A673 (cell line): Measurements from ENCODE around the gene CMC2. TPM values are rescaled to one million over a fixed set of nuclear protein-coding genes. Genes with fewer than 3 reads are reported as not detected.

ENCODE experiments used
- BruUV-seq: library from RNA; stranded (reverse); fragments of 400-500 nt; replicated peaks from 2 replicates; lab custom pipeline; 2021; lab: Mats Ljungman, UMichigan
- CTCF ChIA-PET: fragments of 300-600 bp; sonication (Branson Sonifier 250); formaldehyde crosslinking; loops from one replicate; lab custom pipeline; 2022; ENCODE audit warnings: antibody characterized with exemption; lab: Charles Lee
- POLR2A ChIA-PET: fragments of 300-600 bp; sonication (Branson Sonifier 250); formaldehyde crosslinking; loops from one replicate; lab custom pipeline; 2022; ENCODE audit warnings: antibody characterized with exemption; ENCODE audit not compliant: low non-redundant PET; lab: Charles Lee
- DNase-seq: peaks from one replicate; pipeline ENCODE4 v3.0.0-alpha.2; 2015; ENCODE audit warnings: low spot score
- H3K27ac ChIP-seq: fragments of 200-600 bp; sonication (generic); 2 replicates; pipeline ENCODE4 v1.5.1; 2016; ENCODE audit warnings: mixed run types, low read depth, mild to moderate bottlenecking, mixed read lengths, antibody characterized with exemption, low read length; ENCODE audit not compliant: poor library complexity, severe bottlenecking
- H3K27me3 ChIP-seq: fragments of 200-600 bp; sonication (generic); replicated peaks from 2 replicates; pipeline ENCODE4 v1.6.1; 2017; ENCODE audit warnings: mixed run types, low read depth, mild to moderate bottlenecking, mixed read lengths, antibody characterized with exemption, low read length; ENCODE audit not compliant: insufficient read depth, poor library complexity
- H3K36me3 ChIP-seq: fragments of 200-600 bp; sonication (generic); 2 replicates; pipeline ENCODE4 v1.6.1; 2016; ENCODE audit warnings: mixed run types, mild to moderate bottlenecking, mixed read lengths, antibody characterized with exemption, low read length; ENCODE audit not compliant: insufficient read depth, poor library complexity, severe bottlenecking
- H3K4me1 ChIP-seq: fragments of 200-600 bp; sonication (generic); 2 replicates; pipeline ENCODE4 v1.6.1; 2017; ENCODE audit warnings: mixed run types, mild to moderate bottlenecking, mixed read lengths, antibody characterized with exemption, low read length; ENCODE audit not compliant: insufficient read depth, poor library complexity, severe bottlenecking
- H3K4me3 ChIP-seq: fragments of 200-600 bp; sonication (generic); 2 replicates; pipeline ENCODE4 v1.5.1; 2016; ENCODE audit warnings: low read depth, mixed run types, mild to moderate bottlenecking, mixed read lengths, low read length; ENCODE audit not compliant: poor library complexity, severe bottlenecking
- H3K9me3 ChIP-seq: fragments of 200-600 bp; sonication (generic); 2 replicates; pipeline ENCODE4 v1.6.1; 2016; ENCODE audit warnings: mixed run types, low read depth, mild to moderate bottlenecking, mixed read lengths, antibody characterized with exemption, low read length; ENCODE audit not compliant: poor library complexity, severe bottlenecking
- CTCF ChIP-seq: fragments of 300-800, 200-600 bp; sonication (generic); conservative IDR thresholded peaks from 2 replicates; pipeline ENCODE4 v1.5.1; 2017; ENCODE audit warnings: low read depth, mild to moderate bottlenecking, antibody characterized with exemption, low read length, moderate library complexity, mixed read lengths
- EZH2 ChIP-seq: fragments of 200-600 bp; sonication (generic); IDR thresholded peaks from 2 replicates; pipeline ENCODE4 v1.6.1; 2017; ENCODE audit warnings: borderline replicate concordance, low read depth, mild to moderate bottlenecking, mixed read lengths, antibody characterized with exemption, low read length; ENCODE audit not compliant: poor library complexity, severe bottlenecking
- intact Hi-C: fragments of 100-400 bp; cut with micrococcal nuclease; formaldehyde crosslinking; loops from one replicate; pipeline ENCODE4 v1.10.0; 2022; ENCODE audit not compliant: unreplicated experiment
- total RNA-seq: library from RNA; stranded (reverse); gene quantifications from 2 replicates; pipeline ENCODE4 v1.2.3, GENCODE V29; 2021

CMC2 gene
- total RNA-seq, 1 experiment from 2014 or later, result 129 TPM

- H3K4me3 ChIP-seq, result peak overlapping the region; percentile 79
- peak overlapping the region; percentile 38 for H3K27ac ChIP-seq
- H3K9me3 ChIP-seq, result no peaks in the 10 kb centered on the region
- TSS peak; percentile 44 for BruUV-seq
- peak; percentile 3 for DNase-seq
- H3K36me3 ChIP-seq, result peaks cover 8% of the 10 kb centered on the region
- no peaks in the 10 kb centered on the region for H3K27me3 ChIP-seq
- intact Hi-C loops, result loop anchor here (10.0 kb wide), 2 partner anchors 178 to 698 kb away; no protein-coding TSS in a partner anchor
- CTCF ChIA-PET, result interaction anchor here (1.4 kb wide), 1 partner anchor 112 kb away, joined by 3 read pairs; no protein-coding TSS in a partner anchor
- POLR2A ChIA-PET, result interaction anchor here (0.5 kb wide), 1 partner anchor 47 kb away, joined by 3 read pairs; no protein-coding TSS in a partner anchor
- H3K4me1 ChIP-seq, result no peaks in the 10 kb centered on the region
- TF ChIP-seq EZH2, result no peak
- no peak for TF ChIP-seq CTCF
Observed at GRCh38 chr16:81036751-81037350, 30.2 kb upstream of the CMC2 start.

- Histone ChIP-seq H3K4me1 (no peaks in the 10 kb centered on the region), H3K27ac (peak overlapping the region; percentile 38), H3K4me3 (peak overlapping the region; percentile 79), H3K36me3 (peaks cover 2% of the 10 kb centered on the region), H3K9me3 (no peaks in the 10 kb centered on the region), H3K27me3 (no peaks in the 10 kb centered on the region)
- intact Hi-C loops, result loop anchor here (10.0 kb wide), 2 partner anchors 179 to 699 kb away; no protein-coding TSS in a partner anchor
- no peak for TF ChIP-seq EZH2
- TF ChIP-seq CTCF, result no peak
- CTCF ChIA-PET, result interaction anchor here (0.6 to 1.4 kb wide), 10 partner anchors 12 to 616 kb away, joined by 3 to 10 read pairs (median 3); partner anchors contain the start of genes C16orf46, CENPN and CMC2
- no TSS peak for BruUV-seq
- POLR2A ChIA-PET, result interaction anchor here (0.5 to 0.6 kb wide), 2 partner anchors 48 to 783 kb away, joined by 3 read pairs; no protein-coding TSS in a partner anchor
- peak; percentile 18 for DNase-seq
Observed at GRCh38 chr16:81035975-81036750, 29.5 kb upstream of the CMC2 start.

- TF ChIP-seq CTCF (peak; percentile 88), EZH2 (no peak)
- H3K9me3 ChIP-seq, result no peaks in the 10 kb centered on the region
- ChIA-PET CTCF (interaction anchor here (0.6 to 1.4 kb wide), 10 partner anchors 13 to 617 kb away, joined by 3 to 10 read pairs (median 3); partner anchors contain the start of genes C16orf46, CENPN and CMC2), POLR2A (interaction anchor here (0.6 kb wide), 2 partner anchors 121 to 784 kb away, joined by 3 read pairs; no protein-coding TSS in a partner anchor)
- H3K4me1 ChIP-seq, result no peaks in the 10 kb centered on the region
- peak; percentile 93 for DNase-seq
- peak within 1 kb of the TSS; percentile 38 for H3K27ac ChIP-seq
- H3K27me3 ChIP-seq, result no peaks in the 10 kb centered on the region
- peak within 1 kb of the TSS; percentile 79 for H3K4me3 ChIP-seq
- BruUV-seq, result no TSS peak
- intact Hi-C loops, result loop anchor here (10.0 kb wide), 2 partner anchors 179 to 699 kb away; no protein-coding TSS in a partner anchor
- H3K36me3 ChIP-seq, result no peaks in the 10 kb centered on the region
Observed at GRCh38 chr16:81035398-81035974, 28.8 kb upstream of the CMC2 start, which contains the start of gene ATMIN. Gene ATMIN (plus strand): TSS chr16:81035842. CDS start chr16:81035871, 29 bp downstream.
